ENCODE results near the gene STK32C. TPM values are rescaled to one million over a fixed set of nuclear protein-coding genes. Genes with fewer than 3 reads are reported as not detected.
A peak's percentile ranks its signal among the peaks of the same experiment; 100 is the strongest.

The STK32C gene
- total and polyA plus RNA-seq, 8 donors: 3.3 to 13.2 (median 5.2) TPM

DNA sequence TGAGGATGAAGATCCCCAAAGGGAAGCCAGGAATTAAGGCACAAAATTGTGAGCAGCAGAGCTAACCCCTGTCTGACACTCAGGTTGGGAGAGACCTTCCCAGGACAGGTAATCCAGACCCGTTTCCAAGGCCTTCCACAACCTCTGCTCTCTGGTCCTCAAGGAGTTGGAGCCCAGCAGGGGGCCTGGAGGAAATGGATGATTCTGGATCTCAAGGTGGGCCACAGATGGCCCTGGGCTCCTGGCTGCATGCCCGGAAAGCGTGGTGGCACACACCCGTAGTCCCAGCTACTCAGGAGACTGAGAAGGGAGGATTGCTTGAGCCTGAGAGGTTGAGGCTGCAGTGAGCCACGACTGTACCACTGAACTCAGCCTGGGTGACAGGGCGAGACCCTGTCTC, 78.7 kb downstream of the STK32C start:
- H3K9me3 ChIP-seq: no peaks in the 10 kb centered on the region
- DNase-seq (peak in 2 of 6 donors; percentile 19 to 32), ATAC-seq (no peak), FAIRE-seq (no peak)
- no peaks in the 10 kb centered on the region for H3K36me3 ChIP-seq
- H3K4me1 ChIP-seq: no peaks in the 10 kb centered on the region
- 55 to 67% methylated on average over 6 of the region's 6 CpGs for WGBS, 2 donors
- TF ChIP-seq CTCF (IDR thresholded peaks at IDR 0.05): no peak
- intact Hi-C loops (cut with DNase I): loop anchor here (5.0 to 10.0 kb wide), 3 partner anchors 123 to 406 kb away; no protein-coding TSS in a partner anchor
- H3K4me3 ChIP-seq: no peak overlapping the region
- no peaks in the 10 kb centered on the region for H3K27me3 ChIP-seq
- no peak overlapping the region for H3K27ac ChIP-seq

GRCh38 chr10:132228616-132229015, 79.1 kb downstream of the STK32C start:
- Histone ChIP-seq H3K27me3 (no peaks in the 10 kb centered on the region), H3K4me1 (no peaks in the 10 kb centered on the region), H3K36me3 (no peaks in the 10 kb centered on the region), H3K27ac (no peak overlapping the region), H3K4me3 (no peak overlapping the region), H3K9me3 (no peaks in the 10 kb centered on the region)
- DNase-seq (peak in 2 of 6 donors; percentile 7 to 32), FAIRE-seq (no peak), ATAC-seq (no peak)
- intact Hi-C loops (cut with DNase I): loop anchor here (5.0 to 10.0 kb wide), 3 partner anchors 124 to 406 kb away; no protein-coding TSS in a partner anchor
- TF ChIP-seq CTCF (IDR thresholded peaks at IDR 0.05): no peak
- WGBS, 2 donors: 90 to 93% methylated on average over 14 of the region's 14 CpGs

DNA sequence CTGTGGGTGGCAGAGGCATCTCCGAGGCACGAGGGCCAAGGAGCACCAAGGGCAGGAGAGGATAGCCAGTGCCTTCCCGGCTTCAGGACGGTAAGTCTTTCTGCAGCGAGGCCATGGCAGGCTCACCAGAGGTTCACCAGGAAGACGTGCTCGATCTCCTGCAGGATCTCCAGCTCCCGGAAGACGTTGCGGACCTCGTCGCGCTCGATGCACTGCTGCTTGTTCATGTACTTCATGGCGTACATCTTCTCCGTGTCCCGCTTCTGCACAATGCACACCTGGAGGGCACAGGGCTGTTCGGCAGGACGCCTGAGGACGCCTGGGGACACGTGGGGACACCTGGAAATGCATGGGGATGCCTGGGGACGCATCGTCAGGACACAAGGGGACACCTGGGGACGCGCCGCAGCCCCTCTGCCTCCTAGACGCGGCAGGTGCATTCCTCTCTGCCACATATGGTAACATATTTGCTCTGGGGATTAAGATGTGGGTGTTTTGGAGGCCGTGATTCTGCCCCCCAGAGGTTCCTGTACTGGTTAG, 79.8 kb downstream of the STK32C start:
- ATAC-seq: no peak
- H3K36me3 ChIP-seq: no peaks in the 10 kb centered on the region
- no peak for FAIRE-seq
- no peak for TF ChIP-seq CTCF (IDR thresholded peaks at IDR 0.05)
- H3K27me3 ChIP-seq: no peaks in the 10 kb centered on the region
- 85 to 88% methylated on average over 29 of the region's 29 CpGs for WGBS, 2 donors
- H3K27ac ChIP-seq: no peak overlapping the region
- peak in 2 of 6 donors; percentile 10 to 50 for DNase-seq
- no peak overlapping the region for H3K4me3 ChIP-seq
- no peaks in the 10 kb centered on the region for H3K4me1 ChIP-seq
- H3K9me3 ChIP-seq: no peaks in the 10 kb centered on the region
- intact Hi-C loops (cut with DNase I): loop anchor here (5.0 to 10.0 kb wide), 3 partner anchors 124 to 407 kb away; no protein-coding TSS in a partner anchor

GRCh38 chr10:132226586-132227405, 81.0 kb downstream of the STK32C start:
- DNase-seq: peak in 2 of 6 donors; percentile 12 to 50
- no peaks in the 10 kb centered on the region for H3K27me3 ChIP-seq
- no peak for FAIRE-seq
- H3K9me3 ChIP-seq: no peaks in the 10 kb centered on the region
- H3K4me1 ChIP-seq: no peaks in the 10 kb centered on the region
- no peak overlapping the region for H3K4me3 ChIP-seq
- no peak for ATAC-seq
- TF ChIP-seq CTCF (IDR thresholded peaks at IDR 0.05): no peak
- WGBS, 2 donors: 78 to 84% methylated on average over 27 of the region's 27 CpGs
- H3K27ac ChIP-seq: no peak overlapping the region
- no peaks in the 10 kb centered on the region for H3K36me3 ChIP-seq
- intact Hi-C loops (cut with DNase I): loop anchor here (5.0 to 10.0 kb wide), 3 partner anchors 126 to 408 kb away; no protein-coding TSS in a partner anchor

Measured in pancreas (tissue), 10 donors.